Measurements from ENCODE around the gene SDHB.
"Not testable (repeated sequence)": the region's sequence is repeated elsewhere in the genome, so short reads cannot be mapped to it uniquely, and the experiment has no call there.

Gene SDHB

DNA sequence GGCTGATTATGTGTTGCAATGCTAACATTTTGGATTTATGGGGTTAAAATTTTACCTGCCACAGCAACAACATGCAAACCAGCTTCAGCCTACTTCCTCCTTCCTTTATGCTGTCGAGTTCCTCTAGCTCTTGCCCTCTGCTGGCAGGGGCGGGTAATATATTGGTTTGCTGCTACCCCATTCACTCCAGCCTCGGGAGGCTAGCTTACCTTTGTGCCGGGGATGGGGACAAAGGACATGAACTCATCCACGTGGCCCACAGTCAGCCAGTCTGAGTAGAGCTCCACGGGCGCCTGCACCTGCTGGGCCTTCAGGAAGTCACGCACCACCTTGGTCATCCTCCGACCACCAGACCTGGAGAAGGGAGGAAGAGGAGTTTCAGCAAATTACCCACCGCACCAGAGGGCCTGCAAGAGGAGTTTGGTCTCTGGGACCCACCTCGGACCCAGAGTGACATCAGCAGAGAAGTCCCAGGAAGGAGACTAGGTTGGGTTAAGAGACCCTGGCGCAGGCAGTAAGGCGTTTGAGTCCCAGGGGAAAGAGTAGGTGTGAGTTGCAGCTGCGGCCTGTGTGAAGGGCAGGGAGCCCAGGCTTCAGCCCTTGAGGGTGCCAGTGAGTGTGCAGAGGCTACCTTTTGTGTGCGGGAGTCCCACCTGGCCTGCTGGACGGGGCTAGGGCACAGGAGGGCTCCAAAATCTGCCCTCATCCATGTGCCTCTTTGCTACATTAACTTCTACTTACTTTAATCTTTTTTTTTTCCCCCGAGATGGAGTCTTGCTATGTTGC, 21.8 kb upstream of the SDHB start:
- no peak for DNase-seq (ENCODE audit: low spot score)

- DNase-seq (ENCODE audit: low spot score): no peak
These were observed 18.0 kb upstream of the SDHB start for GRCh38 chr1:17071794-17072193.

DNA sequence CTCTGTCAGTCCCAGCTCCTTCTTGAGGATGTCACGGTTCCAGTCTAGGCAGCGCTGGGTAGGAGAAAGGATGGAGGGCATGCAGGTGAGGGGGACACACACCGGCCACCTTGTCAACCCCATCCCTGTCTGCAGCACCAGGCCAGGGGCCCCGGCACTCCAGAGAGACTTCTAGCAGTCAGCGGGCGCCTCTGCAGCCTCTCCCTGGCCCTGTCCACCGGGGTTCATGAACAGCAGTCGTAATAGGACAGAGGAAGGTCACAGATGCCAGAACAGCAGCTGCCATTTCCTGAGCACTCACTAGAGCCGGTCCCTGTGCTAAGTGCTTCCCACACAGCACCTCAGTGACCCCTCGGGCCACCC, 16.3 kb upstream of the SDHB start:
- no peak for DNase-seq (ENCODE audit: low spot score)

- no peak for DNase-seq (ENCODE audit: low spot score)
These were observed 15.8 kb upstream of the SDHB start for GRCh38 chr1:17069452-17070162.

- DNase-seq (ENCODE audit: low spot score): no peak
These were observed 15.0 kb upstream of the SDHB start for GRCh38 chr1:17068789-17069188.

DNA sequence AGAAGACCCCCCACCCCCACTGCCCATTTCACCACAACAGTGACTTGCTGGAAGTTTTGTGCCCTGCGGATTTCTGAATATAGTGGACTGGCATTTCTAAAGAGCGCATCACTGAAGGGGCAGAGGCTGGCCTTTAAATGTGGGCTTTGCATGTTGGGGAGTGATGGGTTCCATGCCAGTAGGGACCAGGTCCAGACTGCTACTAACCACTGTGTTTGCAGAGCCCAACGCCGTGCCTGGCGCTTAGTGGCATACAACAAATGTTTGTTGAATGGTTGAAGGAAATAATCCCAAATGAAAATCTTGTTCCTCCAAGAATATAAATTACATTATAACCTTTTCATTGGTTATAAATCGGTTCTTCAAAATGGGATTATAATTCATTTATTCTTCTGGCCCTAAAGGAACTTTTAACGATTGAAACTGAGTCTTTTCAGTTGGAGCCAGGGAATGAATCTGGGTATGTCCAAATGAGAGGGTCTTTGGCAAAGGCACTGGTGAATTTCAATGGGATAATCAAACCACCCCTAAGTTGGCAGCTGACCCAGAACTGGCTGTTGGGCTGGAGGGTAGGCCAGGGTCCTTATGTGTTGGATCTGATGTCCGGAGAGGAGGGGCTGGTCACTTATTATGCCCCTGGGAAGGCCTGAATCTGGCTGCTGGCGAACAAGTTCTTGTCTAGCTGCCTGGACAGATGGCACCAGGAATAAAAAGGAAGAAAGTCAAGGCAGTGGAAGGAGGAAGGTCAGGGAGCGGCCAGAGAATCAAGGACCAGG, 13.8 kb upstream of the SDHB start:
- DNase-seq (ENCODE audit: low spot score): no peak

- DNase-seq (ENCODE audit: low spot score): no peak
These were observed 13.2 kb upstream of the SDHB start for GRCh38 chr1:17067069-17067426.

GRCh38 chr1:17066361-17067068, 12.7 kb upstream of the SDHB start:
- no peak for DNase-seq (ENCODE audit: low spot score)

- DNase-seq (ENCODE audit: low spot score): no peak
These were observed 11.8 kb upstream of the SDHB start for GRCh38 chr1:17065666-17066065.

DNA sequence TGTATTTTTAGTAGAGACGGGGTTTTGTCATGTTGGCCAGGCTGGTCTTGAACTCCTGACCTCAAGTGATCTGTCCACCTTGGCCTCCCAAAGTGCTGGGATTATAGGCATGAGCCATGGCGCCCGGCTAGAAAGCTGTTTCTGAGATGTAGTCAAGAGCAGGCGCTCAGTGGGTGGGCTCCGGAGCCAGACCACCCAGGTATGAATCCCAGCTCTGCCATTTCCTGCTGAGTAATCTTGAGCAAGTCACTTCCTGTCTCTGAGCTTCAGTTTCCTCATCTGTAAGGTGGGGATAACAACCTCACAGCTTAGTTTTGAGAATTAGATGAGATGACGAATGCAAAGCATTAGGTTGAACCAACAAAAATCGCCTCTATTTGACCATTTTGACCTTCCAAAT, 8.9 kb upstream of the SDHB start:
- not testable (repeated sequence) for DNase-seq (ENCODE audit: low spot score)

GRCh38 chr1:17061892-17062291, 8.1 kb upstream of the SDHB start:
- no peak for DNase-seq (ENCODE audit: low spot score)

GRCh38 chr1:17061486-17061885, 7.7 kb upstream of the SDHB start:
- no peak for DNase-seq (ENCODE audit: low spot score)

DNA sequence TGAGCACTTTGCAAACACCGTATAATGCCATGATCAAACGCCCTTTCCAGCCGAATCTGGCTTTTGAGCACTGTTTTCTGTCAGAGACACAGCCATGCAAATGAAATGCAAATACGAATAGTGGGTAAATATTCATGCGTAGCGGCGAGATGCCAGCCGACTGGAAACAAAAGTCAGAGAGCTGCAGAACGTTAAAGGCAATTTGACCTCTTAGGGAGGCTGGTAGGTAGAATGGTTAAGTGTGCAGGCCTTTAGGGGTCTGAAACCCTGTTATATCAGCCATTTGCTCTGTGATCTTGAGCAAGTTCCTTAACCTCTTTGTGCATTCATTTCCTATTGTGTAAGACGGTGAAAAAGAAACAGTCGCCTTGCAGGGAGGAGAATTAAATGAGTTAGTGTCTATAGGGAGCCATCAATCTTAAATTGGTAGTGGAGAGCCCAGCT, 6.5 kb upstream of the SDHB start:
- no peak for DNase-seq (ENCODE audit: low spot score)

GRCh38 chr1:17059391-17060305, 5.8 kb upstream of the SDHB start:
- DNase-seq (ENCODE audit: low spot score): peak; percentile 55

DNA sequence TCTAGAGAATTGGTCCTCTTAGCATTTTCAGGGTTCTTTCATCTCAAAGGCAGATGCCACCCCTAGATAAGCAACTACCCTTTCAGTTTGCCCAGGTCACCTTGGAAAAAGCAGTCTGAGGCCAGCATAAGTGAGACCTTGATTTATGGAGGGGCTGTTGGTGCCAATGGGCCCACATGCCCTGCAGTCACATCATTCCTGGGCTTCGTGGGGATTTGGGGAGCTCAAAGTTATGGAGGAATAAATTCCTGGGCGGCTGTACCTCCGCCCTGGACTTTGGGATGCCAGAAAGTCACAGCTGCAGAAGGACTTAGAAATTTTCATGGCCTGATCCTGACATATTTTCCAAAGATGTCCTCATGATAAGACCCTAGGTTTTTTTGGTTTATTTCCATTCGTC, 2.7 kb upstream of the SDHB start:
- DNase-seq (ENCODE audit: low spot score): no peak

DNA sequence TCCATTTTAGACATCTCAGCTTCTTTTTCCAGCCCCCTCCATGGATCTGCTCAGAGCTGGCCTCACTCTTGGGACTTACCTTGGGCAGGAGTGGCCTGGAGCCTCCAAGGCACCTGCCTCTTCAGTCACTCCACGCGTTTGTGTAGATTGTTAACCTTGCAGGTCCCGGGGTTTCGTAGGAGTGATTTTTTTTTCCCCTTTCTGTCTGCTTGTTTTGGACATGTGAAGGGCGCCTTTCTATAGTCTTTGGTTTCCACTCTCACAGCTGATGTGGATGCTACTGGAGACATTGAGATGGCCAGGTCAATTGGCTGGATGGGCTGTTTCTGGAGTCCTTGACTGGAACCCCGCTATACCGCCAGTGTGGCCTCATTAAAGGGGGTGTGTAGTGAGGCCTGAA, 2.0 kb upstream of the SDHB start:
- no peak for DNase-seq (ENCODE audit: low spot score)

- no peak for DNase-seq (ENCODE audit: low spot score)
These were observed 647 bp downstream of the SDHB start for GRCh38 chr1:17053086-17053684.

- DNase-seq (ENCODE audit: low spot score): no peak
These were observed 1.2 kb downstream of the SDHB start for GRCh38 chr1:17052641-17053040.

GRCh38 chr1:17052038-17052437, 1.8 kb downstream of the SDHB start:
- no peak for DNase-seq (ENCODE audit: low spot score)

DNA sequence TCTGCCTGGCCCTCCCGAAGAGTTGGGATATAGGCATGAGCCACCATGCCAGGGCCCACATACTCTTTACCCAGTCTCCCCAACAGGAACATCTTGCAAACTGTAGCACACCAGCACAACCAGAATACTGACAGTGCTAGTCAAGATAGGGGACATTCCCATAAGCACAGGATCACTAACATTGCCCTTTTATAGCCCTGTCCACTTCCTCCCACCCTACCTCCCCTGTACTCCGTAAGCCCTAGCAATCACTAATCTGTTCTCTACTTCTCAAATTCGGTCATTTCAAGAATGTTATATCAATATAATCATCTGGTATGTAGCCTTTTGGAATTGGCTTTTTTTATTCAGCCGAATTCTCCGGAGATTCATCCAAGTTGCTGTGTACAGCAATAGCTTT, 5.9 kb downstream of the SDHB start:
- no peak for DNase-seq (ENCODE audit: low spot score)

DNA sequence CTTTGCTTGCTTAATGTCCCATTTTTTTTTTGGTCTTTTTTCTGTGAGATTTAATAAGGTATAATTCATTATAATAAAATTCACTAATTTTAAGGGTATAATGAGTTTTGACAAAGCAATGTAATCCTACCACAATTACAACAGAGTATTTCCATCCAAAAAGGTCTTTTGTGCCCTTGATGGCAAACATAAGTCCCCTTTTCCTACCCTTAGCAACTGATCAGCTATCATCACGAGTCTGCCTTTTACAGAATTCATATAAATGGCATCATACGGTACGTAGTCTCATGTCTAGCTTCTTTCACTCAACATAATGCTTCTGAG, 7.5 kb downstream of the SDHB start:
- no peak for DNase-seq (ENCODE audit: low spot score)

Data from SK-N-DZ (cell line).